Activated CD4-positive, alpha-beta T cell treated with anti-CD3 and anti-CD28 coated beads, Interleukin-2, Interleukin-6, amounts not matched to agents 100 ng/mL and 50 ng/mL, durations not matched to agents 16 hours and 8 hours (primary cell): ENCODE results near the gene XRN1.
"Not testable (repeated sequence)": the region's sequence is repeated elsewhere in the genome, so short reads cannot be mapped to it uniquely, and the experiment has no call there.

Source experiments
- DNase-seq: peaks from one replicate; pipeline ENCODE4 v3.0.0-alpha.2; 2020

The XRN1 gene

GRCh38 chr3:142324275-142324953, 123.4 kb downstream of the XRN1 start:
- DNase-seq = not testable (repeated sequence)

GRCh38 chr3:142319912-142320311, 127.9 kb downstream of the XRN1 start:
- DNase-seq = no peak

- no peak for DNase-seq
Observed at GRCh38 chr3:142319094-142319493, 128.7 kb downstream of the XRN1 start.

GRCh38 chr3:142318331-142318730, 129.5 kb downstream of the XRN1 start:
- DNase-seq = no peak

- not testable (repeated sequence) for DNase-seq
Observed at GRCh38 chr3:142315978-142316388, 131.9 kb downstream of the XRN1 start.

- DNase-seq = no peak
Observed at GRCh38 chr3:142315083-142315482, 132.8 kb downstream of the XRN1 start.

GRCh38 chr3:142310439-142310838, 137.4 kb downstream of the XRN1 start:
- no peak for DNase-seq

GRCh38 chr3:142302847-142303246, 145.0 kb downstream of the XRN1 start:
- DNase-seq = not testable (repeated sequence)

GRCh38 chr3:142298626-142299025, 149.2 kb downstream of the XRN1 start:
- no peak for DNase-seq

- DNase-seq = no peak
Observed at GRCh38 chr3:142296507-142296906, 151.3 kb downstream of the XRN1 start.

- no peak for DNase-seq
Observed at GRCh38 chr3:142287866-142288638, 159.8 kb downstream of the XRN1 start.

- DNase-seq = no peak
Observed at GRCh38 chr3:142285083-142285517, 162.7 kb downstream of the XRN1 start.

GRCh38 chr3:142282503-142282902, 165.3 kb downstream of the XRN1 start:
- no peak for DNase-seq

- DNase-seq = no peak
Observed at GRCh38 chr3:142281474-142281873, 166.4 kb downstream of the XRN1 start.

- peak; percentile 77 for DNase-seq
Observed at GRCh38 chr3:142279965-142280590, 167.8 kb downstream of the XRN1 start.

GRCh38 chr3:142278451-142278850, 169.4 kb downstream of the XRN1 start:
- no peak for DNase-seq

GRCh38 chr3:142276781-142277180, 171.1 kb downstream of the XRN1 start:
- no peak for DNase-seq

GRCh38 chr3:142275856-142276255, 172.0 kb downstream of the XRN1 start:
- DNase-seq = no peak

- DNase-seq = no peak
Observed at GRCh38 chr3:142274908-142275307, 172.9 kb downstream of the XRN1 start.

GRCh38 chr3:142273501-142273900, 174.3 kb downstream of the XRN1 start:
- no peak for DNase-seq

GRCh38 chr3:142272200-142272891, 175.5 kb downstream of the XRN1 start:
- DNase-seq = no peak

GRCh38 chr3:142270407-142270806, 177.4 kb downstream of the XRN1 start:
- DNase-seq = peak; percentile 70

- DNase-seq = peak; percentile 14
Observed at GRCh38 chr3:142269767-142270166, 178.1 kb downstream of the XRN1 start.
